ENCODE measurements around the gene CCDC39.

- TF ChIP-seq CTCF (optimal IDR thresholded peaks at IDR 0.05 in 1 of 3, IDR thresholded peaks at IDR 0.05 in 1 of 3, conservative IDR thresholded peaks at IDR 0.05 in 1 of 3; ENCODE audit: extremely low read depth in 1 of 3, insufficient read depth in 2 of 3, low read length in 3 of 3) (no peak), EZH2 (IDR thresholded peaks at IDR 0.05; ENCODE audit: low read length) (no peak)
These were observed 62.2 kb downstream of the CCDC39 start for GRCh38 chr3:180617049-180617448.

Data from keratinocyte (primary cell).